Sigmoid colon (tissue), 7 donors: ENCODE data around the gene HINT2. TPM values are rescaled to one million over a fixed set of nuclear protein-coding genes. Genes with fewer than 3 reads are reported as not detected.

Source experiments
- DNase-seq: peaks from one replicate; pipeline ENCODE4 v3.0.0-alpha.2; 2019
- H3K27ac ChIP-seq, 4 donors: fragments of 200-600 bp; sonication (generic); one replicate each; pipeline ENCODE4 v1.5.1; 2016 to 2019; ENCODE audit warnings: mild to moderate bottlenecking in 1 of 4
- H3K27me3 ChIP-seq, 3 donors: fragments of 200-600 bp; sonication (generic); one replicate each; pipeline ENCODE4 v1.5.1; 2019; ENCODE audit warnings: mild to moderate bottlenecking in 1 of 3
- H3K36me3 ChIP-seq, 4 donors: fragments of 200-600 bp; sonication (generic); one replicate each; pipeline ENCODE4 v1.5.1; 2016 to 2019
- H3K4me1 ChIP-seq, 4 donors: fragments of 200-600 bp; sonication (generic); one replicate each; pipeline ENCODE4 v1.5.1; 2017 to 2019
- H3K4me3 ChIP-seq, 4 donors: fragments of 200-600 bp; sonication (generic); one replicate each; pipeline ENCODE4 v1.5.1; 2017 to 2019; ENCODE audit warnings: mild to moderate bottlenecking in 2 of 4, moderate library complexity in 1 of 4
- H3K9me3 ChIP-seq, 4 donors: fragments of 200-600 bp in 3 of 4; sonication (generic) in 3 of 4; one replicate each; pipeline versions ENCODE4 v1.5.1 to v1.6.1; 2013 to 2019
- EP300 ChIP-seq, 4 donors: sonication (generic); formaldehyde crosslinking; IDR thresholded peaks; one replicate each; pipeline ENCODE4 v1.6.1; 2017; ENCODE audit warnings: antibody characterized with exemption in 4 of 4
- POLR2A ChIP-seq, 2 donors: fragments of 450-650 bp; IDR thresholded peaks; one replicate each; pipeline ENCODE4 v1.6.1; 2016; ENCODE audit warnings: antibody characterized with exemption in 2 of 2, mild to moderate bottlenecking in 2 of 2, moderate library complexity in 2 of 2
- POLR2AphosphoS5 ChIP-seq, 4 donors: sonication (generic); formaldehyde crosslinking; IDR thresholded peaks; one replicate each; pipeline ENCODE4 v1.6.1; 2017; ENCODE audit warnings: antibody characterized with exemption in 4 of 4
- WGBS, 2 donors: extraction: QIAGEN DNeasy Blood & Tissue Kit; methylation state at CpG; one replicate each; pipeline ENCODE4 v1.1.7; 2013; 5-methylcytosine and 5-hydroxymethylcytosine counted together
- intact Hi-C: fragments of 100-400 bp; cut with DNase I; formaldehyde crosslinking; loops from one replicate; pipeline ENCODE4 v1.15.1; 2023
- polyA plus RNA-seq, 3 donors: library from polyadenylated mRNA; stranded (reverse); fragments of 200-250 nt; gene quantifications; one replicate each; pipeline ENCODE4 v1.2.3, GENCODE V29; 2013
- total RNA-seq, 4 donors: library from RNA; depleted of rRNA; stranded (reverse); fragments of >200 nt; gene quantifications; one replicate each; pipeline ENCODE4 v1.1.0, GENCODE V29; 2016
- TF ChIP-seq, protein P1 (sequence below), 4 experiments: fragments of 450-650 bp in 3 of 4; fragments of 200-600 bp in 1 of 4; IDR thresholded peaks; one replicate each; pipeline ENCODE4 v1.5.1; 2016 to 2019; ENCODE audit warnings: antibody characterized with exemption in 4 of 4, mild to moderate bottlenecking in 3 of 4, moderate library complexity in 2 of 4
- donor health status: healthy with polysubstance abuse.
- donor health status: Bipolar disorder and iron deficiency.
- donor health status: healthy.

Gene HINT2
- total and polyA plus RNA-seq, 7 donors, result 23.5 to 125 (median 42.8) TPM

DNA sequence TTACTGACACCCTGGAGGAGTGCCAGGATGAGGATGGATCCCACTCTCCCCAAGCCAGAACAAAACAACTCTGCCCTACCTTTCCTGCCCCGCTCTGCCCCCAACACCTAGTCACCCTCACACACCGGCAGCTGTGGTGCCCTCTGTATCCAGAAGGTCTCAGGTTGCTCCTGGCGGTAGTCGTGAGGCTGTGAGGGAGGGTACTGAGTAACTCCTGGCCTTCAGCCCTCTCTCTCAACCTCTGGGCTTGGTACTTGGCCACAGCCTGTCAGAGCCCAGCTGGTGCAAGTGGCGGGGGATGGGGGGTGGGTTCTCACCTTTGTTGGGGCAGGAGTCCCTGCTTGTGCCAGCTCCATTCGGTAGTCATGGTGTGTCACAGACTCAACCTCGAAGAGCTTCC, 4.7 kb downstream of the HINT2 start:
- TF ChIP-seq POLR2A (IDR thresholded peaks at IDR 0.05) (no peak), EP300 (IDR thresholded peaks at IDR 0.05) (no peak), POLR2AphosphoS5 (IDR thresholded peaks at IDR 0.05) (no peak)
- TF ChIP-seq, protein P1, sequence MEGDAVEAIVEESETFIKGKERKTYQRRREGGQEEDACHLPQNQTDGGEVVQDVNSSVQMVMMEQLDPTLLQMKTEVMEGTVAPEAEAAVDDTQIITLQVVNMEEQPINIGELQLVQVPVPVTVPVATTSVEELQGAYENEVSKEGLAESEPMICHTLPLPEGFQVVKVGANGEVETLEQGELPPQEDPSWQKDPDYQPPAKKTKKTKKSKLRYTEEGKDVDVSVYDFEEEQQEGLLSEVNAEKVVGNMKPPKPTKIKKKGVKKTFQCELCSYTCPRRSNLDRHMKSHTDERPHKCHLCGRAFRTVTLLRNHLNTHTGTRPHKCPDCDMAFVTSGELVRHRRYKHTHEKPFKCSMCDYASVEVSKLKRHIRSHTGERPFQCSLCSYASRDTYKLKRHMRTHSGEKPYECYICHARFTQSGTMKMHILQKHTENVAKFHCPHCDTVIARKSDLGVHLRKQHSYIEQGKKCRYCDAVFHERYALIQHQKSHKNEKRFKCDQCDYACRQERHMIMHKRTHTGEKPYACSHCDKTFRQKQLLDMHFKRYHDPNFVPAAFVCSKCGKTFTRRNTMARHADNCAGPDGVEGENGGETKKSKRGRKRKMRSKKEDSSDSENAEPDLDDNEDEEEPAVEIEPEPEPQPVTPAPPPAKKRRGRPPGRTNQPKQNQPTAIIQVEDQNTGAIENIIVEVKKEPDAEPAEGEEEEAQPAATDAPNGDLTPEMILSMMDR (IDR thresholded peaks at IDR 0.05), result no peak
- intact Hi-C loops, result loop anchor here (5.0 kb wide), 1 partner anchor 63 kb away; the partner anchor contains the start of genes GBA2 and RGP1
- no peaks in the 10 kb centered on the region for H3K27me3 ChIP-seq
- DNase-seq, result no peak
- peaks cover 0 to 50% (median 20%) of the 10 kb centered on the region in 4 donors for H3K36me3 ChIP-seq
- 91 to 96% methylated on average over 7 of the region's 7 CpGs for WGBS, 2 donors
- H3K4me3 ChIP-seq, result no peak overlapping the region
- H3K9me3 ChIP-seq, result no peaks in the 10 kb centered on the region
- peaks cover 0 to 36% (median 32%) of the 10 kb centered on the region in 4 donors for H3K4me1 ChIP-seq
- H3K27ac ChIP-seq, result no peak overlapping the region

DNA sequence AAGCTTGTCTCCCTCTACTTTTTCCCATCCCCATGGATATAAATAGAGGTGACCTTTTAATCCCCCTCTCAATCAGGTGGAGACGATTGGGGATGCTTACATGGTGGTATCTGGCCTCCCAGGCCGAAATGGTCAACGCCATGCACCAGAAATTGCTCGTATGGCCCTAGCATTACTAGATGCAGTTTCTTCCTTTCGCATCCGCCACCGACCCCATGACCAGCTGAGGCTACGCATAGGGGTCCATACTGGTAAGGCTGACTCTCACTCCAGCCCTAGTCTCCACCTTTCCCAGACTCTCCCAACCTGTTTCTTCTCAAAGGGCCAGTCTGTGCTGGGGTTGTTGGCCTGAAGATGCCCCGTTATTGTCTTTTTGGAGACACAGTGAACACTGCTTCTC, 6.4 kb downstream of the HINT2 start:
- Histone ChIP-seq H3K36me3 (peaks cover 0 to 58% (median 20%) of the 10 kb centered on the region in 4 donors), H3K4me3 (no peak overlapping the region), H3K4me1 (peaks cover 0 to 24% (median 22%) of the 10 kb centered on the region in 4 donors), H3K9me3 (no peaks in the 10 kb centered on the region), H3K27ac (no peak overlapping the region), H3K27me3 (no peaks in the 10 kb centered on the region)
- DNase-seq, result no peak
- 96% methylated on average over 9 of the region's 9 CpGs for WGBS, 2 donors
- intact Hi-C loops, result no loop called here
- TF ChIP-seq POLR2A (IDR thresholded peaks at IDR 0.05), result no peak
- no peak for TF ChIP-seq EP300 (IDR thresholded peaks at IDR 0.05)
- no peak for TF ChIP-seq POLR2AphosphoS5 (IDR thresholded peaks at IDR 0.05)
- TF ChIP-seq, protein P1 (IDR thresholded peaks at IDR 0.05), result no peak

DNA sequence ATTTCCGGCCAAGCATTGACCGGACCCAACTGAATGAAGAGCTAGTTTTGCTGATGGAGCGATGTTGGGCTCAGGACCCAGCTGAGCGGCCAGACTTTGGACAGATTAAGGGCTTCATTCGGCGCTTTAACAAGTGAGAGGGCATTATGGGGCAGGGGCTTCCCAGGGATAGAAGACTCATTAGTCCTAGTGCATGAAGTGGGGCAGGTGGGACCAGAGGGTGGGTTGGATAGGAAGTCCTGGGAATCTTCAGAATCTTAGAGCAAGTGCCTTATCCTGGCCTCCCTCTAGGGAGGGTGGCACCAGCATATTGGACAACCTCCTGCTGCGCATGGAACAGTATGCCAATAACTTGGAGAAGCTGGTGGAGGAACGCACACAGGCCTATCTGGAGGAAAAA, 8.7 kb downstream of the HINT2 start:
- Histone ChIP-seq H3K4me1 (peaks cover 0 to 4% (median 3%) of the 10 kb centered on the region in 4 donors), H3K27ac (no peak overlapping the region), H3K4me3 (no peak overlapping the region), H3K9me3 (no peaks in the 10 kb centered on the region), H3K27me3 (no peaks in the 10 kb centered on the region), H3K36me3 (peaks cover 0 to 78% (median 32%) of the 10 kb centered on the region in 4 donors)
- intact Hi-C loops, result no loop called here
- DNase-seq, result no peak
- 97% methylated on average over 8 of the region's 8 CpGs for WGBS, 2 donors
- TF ChIP-seq EP300 (IDR thresholded peaks at IDR 0.05), result no peak
- TF ChIP-seq POLR2AphosphoS5 (IDR thresholded peaks at IDR 0.05), result no peak
- TF ChIP-seq, protein P1 (IDR thresholded peaks at IDR 0.05), result no peak
- TF ChIP-seq POLR2A (IDR thresholded peaks at IDR 0.05), result no peak

DNA sequence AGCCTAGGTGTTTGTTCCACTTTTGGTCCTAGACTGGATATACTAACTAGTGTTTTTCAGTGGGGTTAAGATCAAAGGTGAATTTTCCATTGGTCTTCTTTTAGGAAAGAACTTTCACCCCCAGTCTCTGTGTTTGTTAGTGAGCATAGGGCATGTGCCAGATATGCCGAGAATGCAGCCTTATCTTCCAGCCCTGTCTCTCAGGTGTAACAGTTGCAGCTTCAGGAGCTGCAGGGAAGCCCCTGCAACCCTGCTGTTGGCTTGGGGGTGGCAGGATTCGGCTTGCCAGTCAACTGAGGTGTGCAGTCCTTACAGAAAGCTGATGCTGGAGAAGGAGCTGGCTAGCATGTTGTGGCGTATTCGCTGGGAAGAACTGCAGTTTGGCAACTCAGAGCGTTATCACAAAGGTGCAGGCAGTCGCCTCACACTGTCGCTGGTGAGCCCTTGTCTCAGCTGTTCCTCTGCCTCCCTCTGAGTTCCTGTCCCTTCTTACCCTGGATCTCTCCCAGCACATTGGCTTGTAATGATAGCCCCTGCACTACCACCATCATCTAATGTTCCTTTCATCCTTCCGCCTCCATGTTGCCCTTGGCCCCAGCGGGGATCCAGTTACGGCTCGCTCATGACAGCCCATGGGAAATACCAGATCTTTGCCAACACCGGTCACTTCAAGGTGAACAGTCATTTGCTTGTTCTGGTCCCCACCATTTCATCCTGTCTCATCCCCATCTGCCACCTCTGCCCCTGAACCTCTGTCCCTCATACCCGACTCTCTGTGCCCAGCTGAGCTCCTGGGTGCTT, 13.3 kb downstream of the HINT2 start:
- H3K36me3 ChIP-seq, result peaks cover 0 to 63% (median 17%) of the 10 kb centered on the region in 4 donors
- 93 to 94% methylated on average over 13 of the region's 13 CpGs for WGBS, 2 donors
- no peak overlapping the region for H3K4me3 ChIP-seq
- DNase-seq, result no peak
- TF ChIP-seq, protein P1 (IDR thresholded peaks at IDR 0.05), result no peak
- TF ChIP-seq POLR2AphosphoS5 (IDR thresholded peaks at IDR 0.05) (no peak), EP300 (IDR thresholded peaks at IDR 0.05) (no peak), POLR2A (IDR thresholded peaks at IDR 0.05) (no peak)
- H3K27me3 ChIP-seq, result no peaks in the 10 kb centered on the region
- no peaks in the 10 kb centered on the region for H3K4me1 ChIP-seq
- intact Hi-C loops, result no loop called here
- no peak overlapping the region for H3K27ac ChIP-seq
- no peaks in the 10 kb centered on the region for H3K9me3 ChIP-seq
